Omental fat pad (tissue), 4 donors: Measurements from ENCODE around the gene CLPSL2. TPM values are rescaled to one million over a fixed set of nuclear protein-coding genes. Genes with fewer than 3 reads are reported as not detected.

Source experiments
- ATAC-seq: fragments of 150-250 bp; one replicate; pipeline ENCODE4 v1.9.1; 2016; ENCODE audit warnings: mild to moderate bottlenecking, moderate library complexity; ENCODE audit not compliant: low FRiP score
- DNase-seq: peaks from one replicate; pipeline ENCODE4 v3.0.0-alpha.2; 2019; ENCODE audit warnings: low spot score
- CTCF ChIP-seq, 3 donors: fragments of 450-650 bp; IDR thresholded peaks; one replicate each; pipeline ENCODE4 v1.5.1; 2016 to 2017; ENCODE audit warnings: antibody characterized with exemption in 3 of 3, mild to moderate bottlenecking in 3 of 3, moderate library complexity in 2 of 3
- total RNA-seq, 4 donors: library from RNA; depleted of rRNA; stranded (reverse); fragments of >200 nt; gene quantifications; one replicate each; pipeline ENCODE4 v1.1.0, GENCODE V29; 2016

CLPSL2 gene
- total RNA-seq, 4 donors from 2014 or later = not detected

DNA sequence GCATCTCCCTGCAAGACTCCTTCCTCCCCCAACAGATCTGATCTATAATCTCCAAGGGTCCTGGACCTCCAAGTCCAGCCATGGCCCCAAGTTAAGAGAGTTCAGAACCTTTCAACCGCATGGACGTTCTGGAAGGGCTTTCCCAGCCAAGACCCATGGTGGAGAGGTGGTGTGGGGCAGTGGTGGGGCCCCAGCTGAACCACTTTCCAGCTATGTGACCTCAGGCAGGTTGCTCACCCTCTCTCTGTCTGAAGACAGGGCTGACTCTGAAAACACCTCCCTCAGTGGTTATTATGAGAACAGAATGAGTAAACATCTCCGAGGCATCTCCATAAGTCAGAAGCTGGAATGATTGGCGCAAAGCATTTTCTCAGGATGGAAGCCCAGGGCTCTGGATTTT is 19.8 kb downstream of the CLPSL2 start:
- DNase-seq = no peak
- no peak for TF ChIP-seq CTCF (IDR thresholded peaks at IDR 0.05)
- ATAC-seq = no peak

DNA sequence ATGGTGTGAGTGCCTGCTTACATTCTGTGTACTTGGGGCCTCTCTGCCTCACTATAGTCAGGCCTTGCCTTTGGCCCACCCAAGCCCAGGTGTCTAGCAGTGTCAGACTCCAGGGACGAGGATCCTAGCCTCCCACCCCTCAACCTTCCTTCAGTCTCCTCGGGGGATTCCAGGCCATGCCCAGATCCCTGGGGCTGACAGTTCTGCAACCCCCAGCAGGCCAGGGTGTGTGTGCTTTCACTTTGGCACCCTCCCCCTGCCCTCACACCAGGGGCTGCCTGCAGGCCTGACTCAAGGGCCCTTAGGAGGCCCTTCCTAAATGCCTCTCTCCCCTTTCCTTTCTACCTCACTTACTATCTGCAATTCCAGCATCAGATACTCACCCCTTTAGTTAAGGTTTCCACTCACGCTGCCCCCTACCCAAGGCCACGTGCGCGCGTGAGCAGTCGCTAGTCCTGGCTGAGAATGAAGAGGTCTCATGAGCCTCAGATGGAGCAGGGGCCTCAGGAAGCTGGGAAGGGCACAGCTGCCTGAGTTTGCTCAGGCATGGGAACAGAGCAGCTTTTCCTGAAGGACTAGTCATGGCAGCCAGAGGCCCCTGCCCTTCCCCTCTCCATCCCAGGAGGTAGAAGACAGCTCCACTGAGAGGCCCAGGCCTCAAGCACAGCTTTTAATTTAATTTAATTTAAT is 21.6 kb downstream of the CLPSL2 start:
- ATAC-seq = peak; percentile 30
- DNase-seq = no peak
- no peak for TF ChIP-seq CTCF (IDR thresholded peaks at IDR 0.05)

DNA sequence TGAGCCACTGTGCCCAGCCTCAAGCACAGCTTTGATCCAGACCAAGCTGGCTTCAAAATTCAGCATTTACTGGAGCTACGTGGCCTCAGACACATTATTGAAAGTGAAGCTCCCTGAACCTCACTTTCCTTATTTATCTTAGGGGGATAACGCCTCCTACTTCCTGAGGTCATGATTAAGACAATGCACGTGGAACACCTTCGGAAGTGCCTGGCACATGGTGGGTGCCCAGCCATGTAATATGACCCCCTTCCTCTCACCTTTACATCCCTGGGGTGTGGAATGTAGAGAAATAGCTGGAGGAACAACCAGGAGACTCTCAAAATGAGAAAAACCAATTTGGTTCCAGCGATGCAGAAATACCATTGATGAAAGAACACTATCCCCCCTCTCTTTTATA is 22.3 kb downstream of the CLPSL2 start:
- no peak for DNase-seq
- ATAC-seq = no peak
- TF ChIP-seq CTCF (IDR thresholded peaks at IDR 0.05) = no peak

DNA sequence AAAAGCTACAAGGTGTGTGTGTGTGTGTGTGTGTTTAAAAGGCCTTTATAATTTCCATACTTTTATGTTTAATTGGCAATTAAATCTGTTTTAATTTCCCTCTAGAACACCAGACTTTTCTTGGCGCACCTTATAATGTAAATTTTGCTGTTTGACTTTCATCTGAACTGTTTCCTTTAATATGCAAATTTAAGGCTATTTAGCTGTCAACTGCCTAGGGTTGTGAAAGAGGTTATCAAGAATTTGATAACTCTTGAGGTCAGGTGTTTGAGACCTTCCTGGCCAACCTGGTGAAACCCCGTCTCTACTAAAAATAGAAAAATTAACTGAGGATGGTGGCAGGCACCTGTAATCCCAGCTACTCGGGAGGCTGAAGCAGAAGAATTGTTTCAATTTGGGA is 24.8 kb downstream of the CLPSL2 start:
- no peak for ATAC-seq
- TF ChIP-seq CTCF (IDR thresholded peaks at IDR 0.05) = no peak
- no peak for DNase-seq

- no peak for DNase-seq
- peak; percentile 82 for ATAC-seq
- TF ChIP-seq CTCF (IDR thresholded peaks at IDR 0.05) = no peak
Observed at GRCh38 chr6:35804996-35805736, 28.8 kb downstream of the CLPSL2 start, which contains the start of gene LHFPL5. Gene LHFPL5 (plus strand): TSS chr6:35805352. CDS start chr6:35805671, 319 bp downstream.

DNA sequence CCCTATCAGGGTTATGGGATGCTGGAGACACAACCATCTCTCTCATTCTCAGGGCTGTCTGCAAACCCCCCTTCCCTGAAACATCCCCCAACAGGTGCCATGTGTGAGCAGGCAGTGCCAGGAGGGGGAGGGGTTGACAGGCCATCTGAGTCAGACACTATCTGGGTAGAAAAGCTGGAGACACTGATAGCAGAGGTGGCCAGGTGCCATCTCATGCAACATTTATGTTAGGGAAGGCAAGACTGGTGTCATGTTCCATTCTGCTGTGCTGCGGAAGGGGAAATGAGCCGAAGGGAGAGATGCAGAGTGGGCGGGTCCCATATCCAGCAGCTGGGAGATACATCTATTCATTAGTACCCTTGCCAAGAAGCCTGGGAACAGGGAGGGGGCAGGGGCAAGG is 32.3 kb downstream of the CLPSL2 start:
- ATAC-seq = no peak
- no peak for TF ChIP-seq CTCF (IDR thresholded peaks at IDR 0.05)
- no peak for DNase-seq

GRCh38 chr6:35809809-35810208 is 33.4 kb downstream of the CLPSL2 start:
- ATAC-seq = no peak
- no peak for TF ChIP-seq CTCF (IDR thresholded peaks at IDR 0.05)
- no peak for DNase-seq
